ENCODE measurements around the gene MALT1.

The MALT1 gene

GRCh38 chr18:58654896-58655614 lies 16.2 kb upstream of the MALT1 start:
- DNase-seq = no peak

- DNase-seq = no peak
Observed at GRCh38 chr18:58657081-58657480, 14.2 kb upstream of the MALT1 start.

- DNase-seq = no peak
Observed at GRCh38 chr18:58657494-58657893, 13.8 kb upstream of the MALT1 start.

- no peak for DNase-seq
Observed at GRCh38 chr18:58659691-58660090, 11.6 kb upstream of the MALT1 start.

GRCh38 chr18:58660915-58661314 lies 10.3 kb upstream of the MALT1 start:
- DNase-seq = no peak

- DNase-seq = peak; percentile 53
Observed at GRCh38 chr18:58661423-58661822, 9.8 kb upstream of the MALT1 start.

- no peak for DNase-seq
Observed at GRCh38 chr18:58662118-58662517, 9.1 kb upstream of the MALT1 start.

GRCh38 chr18:58666176-58666575 lies 5.1 kb upstream of the MALT1 start:
- DNase-seq = no peak

- DNase-seq = peak; percentile 29
Observed at GRCh38 chr18:58668211-58668610, 3.1 kb upstream of the MALT1 start.

- peak; percentile 82 for DNase-seq
Observed at GRCh38 chr18:58668897-58669296, 2.4 kb upstream of the MALT1 start.

GRCh38 chr18:58669731-58670378 lies 1.4 kb upstream of the MALT1 start:
- DNase-seq = peak; percentile 96

- DNase-seq = peak; percentile 88
Observed at GRCh38 chr18:58670404-58671110, 708 bp upstream of the MALT1 start.

GRCh38 chr18:58671632-58672564 lies 633 bp downstream of the MALT1 start:
- peak; percentile 93 for DNase-seq

- no peak for DNase-seq
Observed at GRCh38 chr18:58674159-58674558, 2.9 kb downstream of the MALT1 start.

GRCh38 chr18:58674863-58675472 lies 3.7 kb downstream of the MALT1 start:
- no peak for DNase-seq

GRCh38 chr18:58676270-58676669 lies 5.0 kb downstream of the MALT1 start:
- no peak for DNase-seq

GRCh38 chr18:58682429-58683069 lies 11.3 kb downstream of the MALT1 start:
- DNase-seq = peak; percentile 46

GRCh38 chr18:58687871-58688308 lies 16.6 kb downstream of the MALT1 start:
- DNase-seq = no peak

- no peak for DNase-seq
Observed at GRCh38 chr18:58690259-58690658, 19.0 kb downstream of the MALT1 start.

GRCh38 chr18:58691256-58691655 lies 20.0 kb downstream of the MALT1 start:
- DNase-seq = no peak

- DNase-seq = no peak
Observed at GRCh38 chr18:58692422-58693185, 21.3 kb downstream of the MALT1 start.

All from DMS53 (cell line).